ENCODE data around the gene MSH5.
A peak's percentile ranks its signal among the peaks of the same experiment; 100 is the strongest.

The MSH5 gene

GRCh38 chr6:31729979-31730630 is 9.7 kb upstream of the MSH5 start:
- DNase-seq (ENCODE audit: low spot score), result peak; percentile 58

- no peak for DNase-seq (ENCODE audit: low spot score)
Observed at GRCh38 chr6:31730631-31731086, 9.1 kb upstream of the MSH5 start.

- DNase-seq (ENCODE audit: low spot score), result no peak
Observed at GRCh38 chr6:31732029-31732428, 7.8 kb upstream of the MSH5 start.

- DNase-seq (ENCODE audit: low spot score), result no peak
Observed at GRCh38 chr6:31733734-31734133, 6.1 kb upstream of the MSH5 start.

- DNase-seq (ENCODE audit: low spot score), result no peak
Observed at GRCh38 chr6:31734247-31734820, 5.5 kb upstream of the MSH5 start.

GRCh38 chr6:31734821-31735406 is 4.9 kb upstream of the MSH5 start:
- DNase-seq (ENCODE audit: low spot score), result peak; percentile 78

- peak; percentile 75 for DNase-seq (ENCODE audit: low spot score)
Observed at GRCh38 chr6:31736021-31736767, 3.6 kb upstream of the MSH5 start, which contains the start of gene CLIC1. Gene CLIC1 (minus strand): TSS chr6:31736530. CDS start chr6:31736300, 230 bp downstream.

- no peak for DNase-seq (ENCODE audit: low spot score)
Observed at GRCh38 chr6:31736768-31737314, 3.0 kb upstream of the MSH5 start.

- DNase-seq (ENCODE audit: low spot score), result no peak
Observed at GRCh38 chr6:31737315-31737990, 2.4 kb upstream of the MSH5 start.

GRCh38 chr6:31737991-31738979 is 1.5 kb upstream of the MSH5 start:
- DNase-seq (ENCODE audit: low spot score), result peak; percentile 66

GRCh38 chr6:31740397-31741223 is 805 bp downstream of the MSH5 start:
- DNase-seq (ENCODE audit: low spot score), result no peak

- no peak for DNase-seq (ENCODE audit: low spot score)
Observed at GRCh38 chr6:31741815-31742214, 2.0 kb downstream of the MSH5 start.

GRCh38 chr6:31742894-31743293 is 3.1 kb downstream of the MSH5 start:
- no peak for DNase-seq (ENCODE audit: low spot score)

GRCh38 chr6:31744422-31744821 is 4.6 kb downstream of the MSH5 start:
- no peak for DNase-seq (ENCODE audit: low spot score)

GRCh38 chr6:31749301-31750036 is 9.7 kb downstream of the MSH5 start:
- DNase-seq (ENCODE audit: low spot score), result no peak

- no peak for DNase-seq (ENCODE audit: low spot score)
Observed at GRCh38 chr6:31750411-31751022, 10.7 kb downstream of the MSH5 start.

GRCh38 chr6:31752739-31753319 is 13.0 kb downstream of the MSH5 start:
- DNase-seq (ENCODE audit: low spot score), result no peak

GRCh38 chr6:31758281-31758680 is 18.5 kb downstream of the MSH5 start:
- no peak for DNase-seq (ENCODE audit: low spot score)
